Uterus (tissue), 4 donors: ENCODE data around the gene DDX3X. TPM values are rescaled to one million over a fixed set of nuclear protein-coding genes. Genes with fewer than 3 reads are reported as not detected.
"Not testable (repeated sequence)": the region's sequence is repeated elsewhere in the genome, so short reads cannot be mapped to it uniquely, and the experiment has no call there.

Source experiments
- DNase-seq, 2 donors: peaks; one replicate each; pipeline ENCODE4 v3.0.0-alpha.2; 2019 to 2020
- H3K27ac ChIP-seq, 2 donors: fragments of 200-600 bp; sonication (generic); 1 replicate in 1 of 2; 2 replicates in 1 of 2; pipeline ENCODE4 v1.5.1; 2016 to 2018
- H3K27me3 ChIP-seq, 2 donors: fragments of 200-600 bp; sonication (generic); one replicate each; pipeline ENCODE4 v1.5.1; 2018 to 2019; ENCODE audit warnings: control low read depth in 1 of 2
- H3K36me3 ChIP-seq, 2 donors: fragments of 200-600 bp; sonication (generic); one replicate each; pipeline ENCODE4 v1.5.1; 2019; ENCODE audit warnings: control low read depth in 1 of 2
- H3K4me1 ChIP-seq, 2 donors: fragments of 200-600 bp; sonication (generic); one replicate each; pipeline ENCODE4 v1.5.1; 2018 to 2019; ENCODE audit warnings: control low read depth in 1 of 2
- H3K4me3 ChIP-seq, 2 donors: fragments of 200-600 bp; sonication (generic); 1 replicate in 1 of 2; 2 replicates in 1 of 2; pipeline ENCODE4 v1.5.1; 2018 to 2019; ENCODE audit warnings: mild to moderate bottlenecking in 1 of 2
- H3K9me3 ChIP-seq, 2 donors: fragments of 200-600 bp; sonication (generic); one replicate each; pipeline ENCODE4 v1.5.1; 2019; ENCODE audit warnings: control low read depth in 1 of 2
- POLR2A ChIP-seq, 2 donors: fragments of 450-650 bp; IDR thresholded peaks; one replicate each; pipeline ENCODE4 v1.6.1; 2016; ENCODE audit warnings: antibody characterized with exemption in 2 of 2, mild to moderate bottlenecking in 1 of 2, moderate library complexity in 1 of 2
- intact Hi-C: fragments of 100-400 bp; cut with DNase I; formaldehyde crosslinking; loops from one replicate; pipeline ENCODE4 v1.15.1; 2023; ENCODE audit warnings: low total_unique reads
- total RNA-seq, 4 donors: library from RNA; depleted of rRNA in 3 of 4; stranded (reverse); fragments of >200 nt in 3 of 4; gene quantifications; one replicate each; pipeline versions ENCODE4 v1.1.0 to v1.2.4, GENCODE V29; 2014 to 2023
- TF ChIP-seq, protein P1 (sequence below), 4 experiments: fragments of 200-600 bp in 2 of 4; fragments of 450-650 bp in 2 of 4; sonication (generic) in 2 of 4; IDR thresholded peaks; one replicate each; pipeline ENCODE4 v1.5.1; 2016 to 2019; ENCODE audit warnings: antibody characterized with exemption in 4 of 4, mild to moderate bottlenecking in 2 of 4, moderate library complexity in 1 of 4
- donor health status: DM: yes; HTN: yes; CAD: no.

Gene DDX3X
- total RNA-seq, 4 donors from 2014 or later = 124 to 387 (median 268) TPM

GRCh38 chrX:41397768-41398167, 63.8 kb downstream of the DDX3X start:
- no peak for DNase-seq
- Histone ChIP-seq H3K9me3 (peaks cover 0 to 8% of the 10 kb centered on the region in 2 donors), H3K27me3 (no peaks in the 10 kb centered on the region), H3K4me3 (no peak overlapping the region), H3K27ac (no peak overlapping the region), H3K4me1 (no peaks in the 10 kb centered on the region), H3K36me3 (no peaks in the 10 kb centered on the region)
- TF ChIP-seq, protein P1, sequence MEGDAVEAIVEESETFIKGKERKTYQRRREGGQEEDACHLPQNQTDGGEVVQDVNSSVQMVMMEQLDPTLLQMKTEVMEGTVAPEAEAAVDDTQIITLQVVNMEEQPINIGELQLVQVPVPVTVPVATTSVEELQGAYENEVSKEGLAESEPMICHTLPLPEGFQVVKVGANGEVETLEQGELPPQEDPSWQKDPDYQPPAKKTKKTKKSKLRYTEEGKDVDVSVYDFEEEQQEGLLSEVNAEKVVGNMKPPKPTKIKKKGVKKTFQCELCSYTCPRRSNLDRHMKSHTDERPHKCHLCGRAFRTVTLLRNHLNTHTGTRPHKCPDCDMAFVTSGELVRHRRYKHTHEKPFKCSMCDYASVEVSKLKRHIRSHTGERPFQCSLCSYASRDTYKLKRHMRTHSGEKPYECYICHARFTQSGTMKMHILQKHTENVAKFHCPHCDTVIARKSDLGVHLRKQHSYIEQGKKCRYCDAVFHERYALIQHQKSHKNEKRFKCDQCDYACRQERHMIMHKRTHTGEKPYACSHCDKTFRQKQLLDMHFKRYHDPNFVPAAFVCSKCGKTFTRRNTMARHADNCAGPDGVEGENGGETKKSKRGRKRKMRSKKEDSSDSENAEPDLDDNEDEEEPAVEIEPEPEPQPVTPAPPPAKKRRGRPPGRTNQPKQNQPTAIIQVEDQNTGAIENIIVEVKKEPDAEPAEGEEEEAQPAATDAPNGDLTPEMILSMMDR (IDR thresholded peaks at IDR 0.05) = no peak
- TF ChIP-seq POLR2A (IDR thresholded peaks at IDR 0.05) = no peak
- intact Hi-C loops = no loop called here

- intact Hi-C loops, H3K27me3 ChIP-seq, H3K27ac ChIP-seq, H3K36me3 ChIP-seq, H3K4me1 ChIP-seq, H3K9me3 ChIP-seq, H3K4me3 ChIP-seq, DNase-seq: not testable (repeated sequence)
Observed at GRCh38 chrX:41402556-41402955, 68.6 kb downstream of the DDX3X start.

- Histone ChIP-seq H3K4me1 (no peaks in the 10 kb centered on the region), H3K4me3 (no peak overlapping the region), H3K9me3 (no peaks in the 10 kb centered on the region), H3K27me3 (no peaks in the 10 kb centered on the region), H3K27ac (no peak overlapping the region), H3K36me3 (no peaks in the 10 kb centered on the region)
- intact Hi-C loops = no loop called here
- no peak for DNase-seq
- TF ChIP-seq POLR2A (IDR thresholded peaks at IDR 0.05) = no peak
- TF ChIP-seq, protein P1 (IDR thresholded peaks at IDR 0.05) = no peak
Observed at GRCh38 chrX:41405551-41405950, 71.6 kb downstream of the DDX3X start.

DNA sequence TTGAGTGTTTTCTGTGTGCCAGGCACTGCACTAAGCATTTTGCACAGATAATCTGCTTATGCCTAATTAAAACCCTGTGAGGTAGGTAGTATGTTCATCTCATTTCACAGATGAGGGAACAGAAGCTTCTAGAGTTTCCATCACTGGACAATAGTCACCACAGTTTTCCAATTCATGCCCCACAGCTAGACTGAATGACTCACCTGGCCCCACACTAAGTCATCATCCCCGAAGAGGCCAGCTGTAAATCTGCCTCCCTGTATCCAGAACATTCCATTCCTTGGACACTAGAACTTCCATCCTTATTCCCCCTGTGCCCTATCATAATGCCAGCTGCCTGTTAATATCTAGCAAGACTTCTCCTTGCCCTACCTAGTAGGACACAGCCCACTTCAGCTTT, 72.2 kb downstream of the DDX3X start:
- H3K4me1 ChIP-seq = no peaks in the 10 kb centered on the region
- TF ChIP-seq POLR2A (IDR thresholded peaks at IDR 0.05) = no peak
- TF ChIP-seq, protein P1 (IDR thresholded peaks at IDR 0.05) = no peak
- H3K9me3 ChIP-seq = no peaks in the 10 kb centered on the region
- no peak overlapping the region for H3K27ac ChIP-seq
- no peak overlapping the region for H3K4me3 ChIP-seq
- intact Hi-C loops = no loop called here
- DNase-seq = no peak
- no peaks in the 10 kb centered on the region for H3K27me3 ChIP-seq
- no peaks in the 10 kb centered on the region for H3K36me3 ChIP-seq

DNA sequence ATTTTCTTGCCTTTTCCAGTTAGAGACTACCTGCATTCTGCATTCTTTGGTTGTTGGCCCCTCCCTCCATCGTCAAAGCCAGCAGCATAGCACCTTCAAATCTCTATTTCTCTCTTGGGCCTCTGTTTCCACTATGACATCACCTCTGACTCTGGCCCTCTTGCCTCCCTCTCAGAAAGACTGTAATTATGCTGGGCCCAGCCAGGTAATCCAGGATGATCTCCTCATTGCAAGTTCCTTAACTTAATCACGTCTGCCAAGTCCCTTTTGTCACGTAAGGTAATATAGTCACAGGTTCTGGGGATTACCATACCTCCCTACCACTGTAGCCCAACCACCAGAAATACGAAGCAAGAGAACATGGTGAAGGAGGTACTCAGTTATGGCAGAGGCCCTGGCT, 73.9 kb downstream of the DDX3X start:
- Histone ChIP-seq H3K4me1 (no peaks in the 10 kb centered on the region), H3K36me3 (no peaks in the 10 kb centered on the region), H3K27ac (no peak overlapping the region), H3K27me3 (no peaks in the 10 kb centered on the region), H3K9me3 (no peaks in the 10 kb centered on the region), H3K4me3 (no peak overlapping the region)
- intact Hi-C loops = no loop called here
- DNase-seq = no peak
- TF ChIP-seq POLR2A (IDR thresholded peaks at IDR 0.05) = no peak
- TF ChIP-seq, protein P1 (IDR thresholded peaks at IDR 0.05) = no peak

DNA sequence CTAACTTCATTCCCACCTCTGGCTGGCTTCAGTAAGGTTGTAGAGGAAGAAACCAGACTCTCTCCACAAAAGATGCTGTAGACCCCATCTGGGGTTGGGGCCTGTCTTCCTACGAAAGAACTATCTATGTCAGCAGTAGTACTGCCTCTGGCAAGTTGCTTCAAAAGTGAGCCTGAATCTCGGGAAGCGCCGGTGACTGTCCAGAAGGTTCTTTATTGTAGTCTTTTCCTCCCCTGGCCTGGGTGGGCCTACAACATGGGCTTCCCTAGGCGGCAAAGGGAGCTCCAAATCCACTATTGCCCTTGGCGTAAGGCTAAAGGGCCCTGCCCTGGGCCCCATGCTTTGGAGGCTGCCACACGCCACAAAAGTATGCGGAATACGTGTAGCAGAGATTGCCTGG, 74.6 kb downstream of the DDX3X start:
- no peaks in the 10 kb centered on the region for H3K27me3 ChIP-seq
- intact Hi-C loops = no loop called here
- TF ChIP-seq, protein P1 (IDR thresholded peaks at IDR 0.05) = no peak
- TF ChIP-seq POLR2A (IDR thresholded peaks at IDR 0.05) = no peak
- H3K4me1 ChIP-seq = no peaks in the 10 kb centered on the region
- no peaks in the 10 kb centered on the region for H3K9me3 ChIP-seq
- no peak overlapping the region for H3K4me3 ChIP-seq
- DNase-seq = no peak
- no peaks in the 10 kb centered on the region for H3K36me3 ChIP-seq
- no peak overlapping the region for H3K27ac ChIP-seq
